Cortex of kidney (tissue), 1 donor: ENCODE data around the gene DUSP8.
"Not testable (repeated sequence)": the region's sequence is repeated elsewhere in the genome, so short reads cannot be mapped to it uniquely, and the experiment has no call there.

ENCODE experiments used
- DNase-seq: peaks from one replicate; lab custom pipeline; 2025; lab: John Stamatoyannopoulos, UW

Gene DUSP8

DNA sequence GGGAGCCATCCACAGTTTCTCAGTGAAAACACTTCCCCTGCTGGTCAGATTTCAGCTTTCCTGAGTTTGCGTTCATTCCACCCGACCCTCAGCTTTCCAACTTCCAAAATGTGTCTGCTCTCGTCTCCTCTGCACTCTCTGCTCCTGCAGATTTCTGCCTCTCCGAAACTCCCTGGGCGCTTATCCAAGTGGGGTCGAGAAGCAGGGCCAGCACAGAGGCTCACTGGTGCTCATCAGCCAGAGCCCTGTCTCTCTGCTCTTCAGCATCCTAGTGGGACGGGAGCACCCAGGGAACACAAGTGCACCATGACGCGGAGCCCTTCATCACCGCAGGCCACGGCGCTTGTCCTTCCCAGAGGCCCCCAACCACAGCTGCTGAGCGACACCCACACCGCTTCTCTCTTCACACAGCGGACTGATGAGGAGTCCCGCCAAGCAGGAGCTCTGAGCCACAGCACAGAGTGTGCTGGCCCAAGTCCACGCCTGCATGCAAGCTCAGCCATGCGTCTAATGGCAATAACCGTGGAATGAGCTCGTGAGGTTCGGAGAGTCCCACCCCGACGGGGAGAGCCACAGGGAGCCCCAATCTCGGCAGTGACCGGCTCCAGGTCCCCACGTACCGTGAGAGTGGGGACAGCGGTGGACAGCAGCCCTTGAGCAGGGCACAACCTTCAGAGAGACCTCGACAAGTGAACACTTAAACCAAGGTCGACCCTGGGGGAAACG lies 57.6 kb downstream of the DUSP8 start:
- no peak for DNase-seq

GRCh38 chr11:1513326-1514296 lies 58.5 kb downstream of the DUSP8 start:
- no peak for DNase-seq

DNA sequence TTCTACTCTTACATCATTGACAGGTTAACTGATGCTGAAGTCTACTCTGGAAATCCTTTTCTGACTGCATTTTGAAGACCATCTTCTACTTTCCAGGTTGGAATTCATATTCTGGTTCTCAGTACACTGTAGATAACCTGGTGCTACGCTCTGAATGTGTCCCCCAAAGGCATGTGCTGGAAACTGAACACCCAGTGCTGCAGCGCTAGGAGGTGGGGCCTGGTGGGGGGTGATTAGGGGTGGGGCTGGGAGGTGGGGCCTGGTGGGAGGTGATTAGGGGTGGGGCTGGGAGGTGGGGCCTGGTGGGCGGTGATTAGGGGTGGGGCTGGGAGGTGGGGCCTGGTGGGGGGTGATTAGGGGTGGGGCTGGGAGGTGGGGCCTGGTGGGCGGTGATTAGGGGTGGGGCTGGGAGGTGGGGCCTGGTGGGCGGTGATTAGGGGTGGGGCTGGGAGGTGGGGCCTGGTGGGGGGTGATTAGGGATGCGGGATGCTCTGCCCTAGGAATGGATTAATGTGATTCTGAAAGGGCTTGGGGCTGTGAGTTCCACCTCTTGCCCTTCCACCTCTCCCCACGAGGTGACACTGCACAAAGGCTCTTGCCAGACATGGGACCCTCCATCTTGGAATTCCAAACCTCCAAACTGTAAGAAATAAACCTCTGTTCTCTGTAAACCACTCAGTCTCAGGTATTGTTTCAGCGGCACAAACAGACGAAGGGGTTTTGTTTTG lies 59.4 kb downstream of the DUSP8 start:
- DNase-seq = not testable (repeated sequence)

GRCh38 chr11:1511937-1512496 lies 60.1 kb downstream of the DUSP8 start:
- no peak for DNase-seq

DNA sequence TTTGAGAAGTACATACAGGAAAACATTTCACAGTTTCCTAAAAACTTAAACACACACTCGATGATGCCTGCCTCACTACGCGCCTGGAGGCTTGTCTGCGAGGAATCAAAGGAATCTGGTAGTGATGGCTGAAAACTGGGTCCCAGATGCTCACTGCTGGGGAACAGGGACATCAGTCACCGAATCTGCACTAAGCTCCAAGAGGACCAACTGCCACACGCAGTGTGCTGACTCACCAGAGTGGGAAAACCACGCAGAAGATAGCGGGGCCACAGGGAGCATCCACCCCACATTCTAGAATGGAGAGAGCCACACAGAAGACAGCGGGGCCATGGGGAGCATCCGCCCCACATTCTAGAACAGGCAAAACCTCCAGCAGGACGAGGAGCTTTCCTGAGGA lies 61.1 kb downstream of the DUSP8 start:
- no peak for DNase-seq

DNA sequence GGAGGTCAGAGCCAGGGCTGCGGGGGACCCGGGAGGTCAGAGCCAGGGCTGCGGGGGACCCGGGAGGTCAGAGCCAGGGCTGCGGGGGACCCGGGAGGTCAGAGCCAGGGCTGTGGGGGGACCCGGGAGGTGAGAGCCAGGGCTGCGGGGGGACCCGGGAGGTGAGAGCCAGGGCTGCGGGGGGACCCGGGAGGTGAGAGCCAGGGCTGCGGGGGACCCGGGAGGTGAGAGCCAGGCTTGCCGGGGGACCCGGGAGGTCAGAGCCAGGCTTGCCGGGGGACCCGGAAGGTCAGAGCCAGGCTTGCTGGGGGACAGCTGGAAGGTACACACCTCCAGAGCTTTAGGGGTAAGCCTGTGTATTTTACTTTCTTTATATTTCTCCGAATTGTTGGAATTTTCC lies 61.7 kb downstream of the DUSP8 start:
- not testable (repeated sequence) for DNase-seq

- no peak for DNase-seq
Measured at GRCh38 chr11:1509626-1510255, 62.3 kb downstream of the DUSP8 start.

DNA sequence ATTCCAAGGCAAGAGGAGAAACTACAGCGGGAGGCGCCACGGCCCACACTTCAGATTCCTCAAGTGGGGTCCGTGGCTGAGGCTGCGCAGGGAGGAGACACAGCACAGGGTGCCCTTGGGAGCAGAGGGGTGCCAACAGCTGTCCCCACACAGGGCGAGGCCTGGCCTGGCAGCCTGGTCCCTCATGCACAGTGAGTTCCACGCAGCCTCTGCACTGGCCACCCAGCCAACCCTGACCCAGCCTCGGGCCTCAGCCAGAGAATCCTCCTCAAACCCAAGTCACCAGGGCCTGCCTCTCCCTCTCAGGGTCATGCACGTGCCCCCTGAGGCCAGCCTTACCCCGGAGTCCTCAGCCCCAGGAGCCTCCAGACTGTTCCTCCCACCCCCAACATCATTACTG lies 63.1 kb downstream of the DUSP8 start:
- DNase-seq = no peak

DNA sequence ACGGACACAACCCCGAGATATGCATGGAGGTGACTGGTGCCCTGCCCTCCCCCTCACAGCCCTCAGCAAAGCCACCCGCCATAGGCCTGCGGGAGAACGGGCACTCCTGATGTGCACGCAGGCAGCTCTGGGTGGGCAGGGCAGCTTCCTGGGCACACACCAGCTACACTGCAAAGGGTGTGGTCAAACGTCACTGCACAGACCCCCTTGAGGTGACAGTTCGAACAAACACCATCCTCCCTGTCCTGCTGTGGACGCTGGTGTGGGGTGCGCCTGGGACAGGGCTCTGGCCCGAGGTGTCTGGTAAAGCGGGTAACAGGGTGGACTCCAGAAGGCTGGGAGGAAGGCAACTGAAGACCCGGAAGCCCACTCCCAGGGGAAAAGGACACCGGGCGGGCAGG lies 63.6 kb downstream of the DUSP8 start:
- DNase-seq = no peak

DNA sequence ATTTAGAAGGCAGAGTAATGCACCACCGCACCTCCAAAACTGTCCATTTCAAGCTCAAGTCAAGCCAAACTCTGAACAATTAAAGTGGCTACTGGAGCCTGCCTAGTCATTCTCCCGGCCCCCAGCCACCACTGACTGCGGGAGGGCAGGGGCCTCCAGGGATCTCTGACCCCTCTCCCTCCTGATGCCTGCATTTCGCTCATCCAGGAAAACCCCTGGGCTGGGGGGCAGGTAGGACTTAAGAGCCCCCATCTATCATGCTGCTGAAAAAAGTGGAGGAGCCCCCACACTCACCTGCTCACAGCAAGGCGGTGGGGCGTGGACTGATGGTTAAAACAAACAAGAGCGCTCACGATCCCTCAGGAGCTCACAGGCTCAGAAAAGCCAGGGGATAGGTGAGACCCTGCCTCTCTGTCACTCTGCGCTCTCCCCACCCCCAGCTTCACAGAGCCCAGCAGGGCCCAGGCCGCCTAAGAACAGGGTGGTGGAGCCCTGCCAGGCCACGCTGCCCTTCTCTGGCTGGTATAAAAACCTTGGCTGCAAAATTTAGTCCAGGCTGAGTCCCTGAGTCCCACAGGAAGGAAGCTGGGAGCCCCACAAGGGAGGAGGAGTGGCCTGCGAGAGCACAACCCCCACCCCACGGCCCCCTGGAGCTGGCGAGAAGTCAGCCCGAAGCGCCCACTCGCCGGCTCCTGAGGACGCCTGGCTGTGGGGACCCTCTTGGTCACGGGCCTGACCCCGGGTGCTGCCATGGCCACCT lies 64.5 kb downstream of the DUSP8 start:
- no peak for DNase-seq

DNA sequence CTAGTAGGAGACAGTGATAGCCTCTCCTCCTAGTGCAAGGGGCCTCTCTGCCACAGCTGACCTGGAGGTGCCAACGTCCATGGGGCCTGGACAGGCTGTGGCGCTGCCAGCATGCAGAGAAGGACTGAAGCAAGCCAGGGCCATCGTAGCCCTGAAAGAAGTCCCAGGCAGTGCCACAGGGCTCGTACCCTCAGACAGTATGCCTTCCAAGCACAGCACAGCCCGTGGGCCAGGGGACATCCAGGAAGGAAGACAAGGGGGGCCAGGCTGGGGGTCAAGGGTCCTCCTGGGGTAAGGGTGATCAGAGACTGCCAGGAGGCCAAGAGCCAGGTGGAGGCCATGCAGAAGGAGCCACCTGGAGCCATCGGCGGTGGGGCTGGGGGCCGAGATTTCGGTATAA lies 65.1 kb downstream of the DUSP8 start:
- no peak for DNase-seq

DNA sequence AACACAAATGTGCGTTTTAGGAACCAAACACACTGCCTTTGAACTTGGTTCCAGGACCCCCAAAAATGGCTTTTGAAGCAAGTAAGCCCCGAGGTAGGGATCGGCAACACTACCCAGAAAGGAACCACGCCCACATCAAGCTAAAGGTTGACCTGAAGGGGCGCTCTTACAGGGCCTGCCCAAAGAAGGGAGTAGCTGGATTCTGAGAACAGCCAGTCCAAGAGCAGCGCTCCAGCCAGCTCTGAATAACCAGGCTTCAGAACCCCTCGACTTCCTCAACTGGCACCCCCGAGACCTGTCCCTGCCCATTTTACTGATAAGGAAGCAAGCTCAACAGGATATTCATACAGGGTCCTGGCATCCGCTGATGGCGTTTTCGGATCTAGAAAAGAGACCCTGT lies 66.6 kb downstream of the DUSP8 start:
- no peak for DNase-seq

DNA sequence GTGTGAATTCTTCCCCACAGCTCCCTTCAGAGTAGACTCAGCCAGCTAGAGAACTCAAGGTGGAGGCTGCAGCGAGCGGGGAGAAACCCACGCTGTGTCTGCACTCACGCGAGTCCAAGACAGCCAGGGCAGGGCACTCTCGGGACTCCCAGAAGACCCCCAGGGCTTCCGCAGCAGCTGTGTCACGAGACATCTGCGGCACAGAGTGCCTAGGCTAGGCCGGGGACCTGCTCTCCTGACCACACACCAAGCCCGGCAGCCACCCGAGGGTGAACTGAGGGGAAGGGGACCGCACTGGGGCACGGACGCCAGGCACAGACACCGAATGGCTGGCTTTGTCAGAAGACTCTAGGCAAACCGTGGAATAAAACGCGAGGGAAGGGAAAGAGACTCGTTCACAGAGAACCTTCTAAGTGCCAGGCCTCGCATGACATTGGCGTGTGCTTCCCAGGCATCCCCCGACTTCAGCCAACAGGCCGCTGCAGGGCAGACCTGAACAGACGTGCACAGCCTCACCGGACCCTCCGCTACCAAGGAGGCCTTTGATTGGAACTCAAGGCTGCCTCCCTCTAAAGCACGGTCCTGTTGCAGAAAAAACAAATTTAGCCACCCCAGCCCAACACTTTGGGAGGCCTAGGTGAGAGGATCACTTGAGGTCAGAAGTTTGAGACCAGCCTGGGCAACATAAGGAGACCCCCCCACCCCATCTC lies 67.3 kb downstream of the DUSP8 start:
- DNase-seq = no peak

DNA sequence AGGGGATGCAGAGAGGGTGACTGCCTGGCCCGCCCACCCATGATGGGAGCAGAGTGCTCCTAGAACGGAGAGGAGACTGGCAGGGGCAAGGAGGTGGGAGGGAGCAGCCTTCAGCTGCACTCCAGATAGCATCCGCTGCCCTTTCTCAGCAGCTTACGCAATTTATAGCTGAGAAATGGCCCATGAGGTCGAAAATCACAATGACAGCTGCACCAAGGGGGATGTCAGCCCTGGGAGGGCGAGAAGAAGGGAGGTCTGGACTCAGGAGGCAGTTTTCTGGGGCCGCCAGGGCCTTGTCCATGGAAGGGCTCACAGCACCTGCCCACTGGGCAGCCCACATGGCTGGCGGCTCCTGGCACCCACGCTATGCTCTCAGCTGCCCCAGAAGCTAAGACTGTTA lies 67.9 kb downstream of the DUSP8 start:
- DNase-seq = no peak
